ENCODE data around the gene CDC42EP2.

DNA sequence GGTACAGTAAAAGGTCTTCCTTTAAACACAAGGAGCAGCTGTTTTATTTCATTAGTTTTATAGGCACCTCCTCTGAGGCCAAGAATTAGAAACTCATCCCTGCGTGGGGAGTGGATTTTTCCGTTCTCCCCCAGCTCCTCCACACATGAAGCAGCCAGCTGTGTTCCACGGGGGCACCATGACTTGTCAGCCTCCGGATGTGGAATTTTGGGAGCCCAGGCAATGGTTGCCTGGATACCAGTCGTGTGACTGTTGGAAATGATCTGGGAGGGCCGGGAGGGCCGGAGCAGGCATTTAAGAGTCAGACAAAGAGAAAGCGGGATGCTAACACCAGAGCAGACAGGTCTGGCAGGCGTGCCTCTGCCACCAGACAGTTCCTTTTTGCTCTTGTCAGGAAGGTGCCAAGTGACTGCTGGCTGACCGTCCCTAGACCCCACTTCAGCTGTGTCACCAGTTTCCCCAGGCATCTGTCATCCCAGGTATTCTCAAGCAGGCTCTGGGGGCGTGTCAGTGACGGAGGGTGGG is 15.9 kb upstream of the CDC42EP2 start:
- TF ChIP-seq, protein P1, sequence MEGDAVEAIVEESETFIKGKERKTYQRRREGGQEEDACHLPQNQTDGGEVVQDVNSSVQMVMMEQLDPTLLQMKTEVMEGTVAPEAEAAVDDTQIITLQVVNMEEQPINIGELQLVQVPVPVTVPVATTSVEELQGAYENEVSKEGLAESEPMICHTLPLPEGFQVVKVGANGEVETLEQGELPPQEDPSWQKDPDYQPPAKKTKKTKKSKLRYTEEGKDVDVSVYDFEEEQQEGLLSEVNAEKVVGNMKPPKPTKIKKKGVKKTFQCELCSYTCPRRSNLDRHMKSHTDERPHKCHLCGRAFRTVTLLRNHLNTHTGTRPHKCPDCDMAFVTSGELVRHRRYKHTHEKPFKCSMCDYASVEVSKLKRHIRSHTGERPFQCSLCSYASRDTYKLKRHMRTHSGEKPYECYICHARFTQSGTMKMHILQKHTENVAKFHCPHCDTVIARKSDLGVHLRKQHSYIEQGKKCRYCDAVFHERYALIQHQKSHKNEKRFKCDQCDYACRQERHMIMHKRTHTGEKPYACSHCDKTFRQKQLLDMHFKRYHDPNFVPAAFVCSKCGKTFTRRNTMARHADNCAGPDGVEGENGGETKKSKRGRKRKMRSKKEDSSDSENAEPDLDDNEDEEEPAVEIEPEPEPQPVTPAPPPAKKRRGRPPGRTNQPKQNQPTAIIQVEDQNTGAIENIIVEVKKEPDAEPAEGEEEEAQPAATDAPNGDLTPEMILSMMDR (IDR thresholded peaks at IDR 0.05; ENCODE audit: insufficient read depth, low read length): no peak
- no peak for TF ChIP-seq POLR2AphosphoS5 (IDR thresholded peaks at IDR 0.05; ENCODE audit: low read depth)
- TF ChIP-seq SPI1 (IDR thresholded peaks at IDR 0.05; ENCODE audit: borderline replicate concordance, low read depth): no peak

Measured in HL-60 (cell line).